HCT116 (cell line): ENCODE measurements around the gene EXOSC7. TPM values are rescaled to one million over a fixed set of nuclear protein-coding genes. Genes with fewer than 3 reads are reported as not detected.

ENCODE experiments used
- ATAC-seq: fragments of 200-7000 bp; cut with Tn5 transposase; 2 replicates; pipeline ENCODE4 v1.9.1; 2020; ENCODE audit warnings: mild to moderate bottlenecking, moderate library complexity
- BruUV-seq: library from RNA; stranded (reverse); fragments of 400-500 nt; replicated peaks from 2 replicates; lab custom pipeline; 2021; lab: Mats Ljungman, UMichigan
- CTCF ChIA-PET: fragments of 300-600 bp; sonication (Branson Sonifier 250); formaldehyde crosslinking; loops from one replicate; lab custom pipeline; 2021; ENCODE audit warnings: antibody characterized with exemption; lab: Charles Lee
- POLR2A ChIA-PET: fragments of 300-600, 350-600 bp; sonication (Branson Sonifier 250); formaldehyde crosslinking; loops from one replicate; lab custom pipeline; 2021; ENCODE audit warnings: antibody characterized with exemption; lab: Charles Lee
- RAD21 ChIA-PET, 2 experiments: fragments of 300-600 bp; sonication (Branson Sonifier 250); formaldehyde crosslinking; loops; one replicate each; lab custom pipeline; 2023; ENCODE audit warnings: low total read pairs in 2 of 2; ENCODE audit not compliant: uncharacterized antibody in 2 of 2, unreplicated experiment in 2 of 2, low non-redundant PET in 1 of 2; lab: Charles Lee
- DNase-seq: peaks from one replicate; pipeline ENCODE4 v3.0.0-alpha.2; 2010; ENCODE audit warnings: low read depth, low spot score
- H2AFZ ChIP-seq: fragments of 200-600 bp; shearing (Covaris generic), sonication (generic); 2 replicates; pipeline ENCODE4 v1.6.1; 2017; ENCODE audit warnings: low read depth, mixed run types, mixed read lengths, antibody characterized with exemption, low read length; ENCODE audit not compliant: poor library complexity, severe bottlenecking
- H3K27ac ChIP-seq: 2 replicates; pipeline ENCODE4 v1.5.1; 2012; ENCODE audit warnings: low read depth, low read length
- H3K27me3 ChIP-seq: fragments of 200-600 bp; sonication (generic); 2 replicates; pipeline ENCODE4 v1.6.1; 2016; ENCODE audit warnings: mixed run types, low read length, mixed read lengths; ENCODE audit not compliant: insufficient read depth
- H3K36me3 ChIP-seq, 2 experiments: fragments of 200-500 bp in 1 of 2; fragments of 200-600 bp in 1 of 2; sonication (Bioruptor generic) in 1 of 2; sonication (generic) in 1 of 2; 2 replicates each; pipeline versions ENCODE4 v1.5.1 to v1.6.1; 2014 to 2016; ENCODE audit warnings: low read length in 2 of 2, inconsistent platforms in 1 of 2, mixed read lengths in 1 of 2, mixed run types in 1 of 2; ENCODE audit not compliant: insufficient read depth in 2 of 2, control insufficient read depth in 1 of 2
- H3K4me1 ChIP-seq, 2 experiments: fragments of 200-600 bp in 1 of 2; sonication (generic) in 1 of 2; 2 replicates each; pipeline versions ENCODE4 v1.5.1 to v1.6.1; 2012 to 2017; ENCODE audit warnings: low read length in 2 of 2, inconsistent platforms in 1 of 2, mild to moderate bottlenecking in 1 of 2, mixed read lengths in 1 of 2, mixed run types in 1 of 2, moderate library complexity in 1 of 2; ENCODE audit not compliant: insufficient read depth in 2 of 2, control insufficient read depth in 1 of 2
- H3K4me2 ChIP-seq: fragments of 200-600 bp; sonication (generic); 2 replicates; pipeline ENCODE4 v1.6.1; 2017; ENCODE audit warnings: mixed run types, low read length, mixed read lengths
- H3K4me3 ChIP-seq, 2 experiments: fragments of 200-600 bp in 1 of 2; sonication (generic) in 1 of 2; replicated peaks in 1 of 2; 2 replicates each; pipeline ENCODE4 v1.5.1; 2011 to 2016; ENCODE audit warnings: low read length in 2 of 2, control low read depth in 1 of 2, low read depth in 1 of 2, mild to moderate bottlenecking in 1 of 2, mixed read lengths in 1 of 2, mixed run types in 1 of 2
- H3K79me2 ChIP-seq: fragments of 200-600 bp; sonication (generic); 2 replicates; pipeline ENCODE4 v1.6.1; 2017; ENCODE audit warnings: mild to moderate bottlenecking, mixed run types, low read length, moderate library complexity, mixed read lengths; ENCODE audit not compliant: insufficient read depth
- H3K9ac ChIP-seq: fragments of 200-600 bp; sonication (generic); 2 replicates; pipeline ENCODE4 v1.6.1; 2016; ENCODE audit warnings: low read length, mixed read lengths
- H3K9me2 ChIP-seq: fragments of 200-600 bp; sonication (generic), shearing (Covaris generic); 2 replicates; pipeline ENCODE4 v1.6.1; 2017; ENCODE audit warnings: mixed run types, mild to moderate bottlenecking, moderate library complexity; ENCODE audit not compliant: insufficient read depth
- H3K9me3 ChIP-seq, 2 experiments: fragments of 200-500 bp in 1 of 2; fragments of 200-600 bp in 1 of 2; sonication (Bioruptor generic) in 1 of 2; sonication (generic) in 1 of 2; 2 replicates each; pipeline ENCODE4 v1.6.1; 2014 to 2017; ENCODE audit warnings: low read length in 2 of 2, mixed read lengths in 2 of 2, inconsistent platforms in 1 of 2, low read depth in 1 of 2, mild to moderate bottlenecking in 1 of 2, mixed run types in 1 of 2, moderate library complexity in 1 of 2; ENCODE audit not compliant: control insufficient read depth in 1 of 2, insufficient read depth in 1 of 2
- H4K20me1 ChIP-seq: fragments of 200-600 bp; sonication (generic), shearing (Covaris generic); 2 replicates; pipeline ENCODE4 v1.6.1; 2017; ENCODE audit warnings: mixed run types, mild to moderate bottlenecking, moderate library complexity; ENCODE audit not compliant: insufficient read depth
- ELF1 ChIP-seq: IDR thresholded peaks from 2 replicates; pipeline ENCODE4 v1.6.1; 2012; ENCODE audit warnings: low read depth, borderline replicate concordance
- EZH2phosphoT487 ChIP-seq: fragments of 200-600 bp; IDR thresholded peaks from 2 replicates; pipeline ENCODE4 v1.6.1; 2018; ENCODE audit warnings: antibody characterized with exemption, borderline replicate concordance
- JUND ChIP-seq: IDR thresholded peaks from 2 replicates; pipeline ENCODE4 v1.6.1; 2012
- POLR2AphosphoS5 ChIP-seq: IDR thresholded peaks from 2 replicates; pipeline ENCODE4 v1.6.1; 2011; ENCODE audit warnings: mild to moderate bottlenecking, low read depth, low read length, moderate library complexity
- RAD21 ChIP-seq: IDR thresholded peaks from 2 replicates; pipeline ENCODE4 v1.6.1; 2012; ENCODE audit warnings: low read depth, mild to moderate bottlenecking
- SRF ChIP-seq: IDR thresholded peaks from 2 replicates; pipeline ENCODE4 v1.6.1; 2012; ENCODE audit warnings: low read depth
- TCF7L2 ChIP-seq: IDR thresholded peaks from 2 replicates; pipeline ENCODE4 v1.7.0; 2011; ENCODE audit warnings: borderline replicate concordance, inconsistent platforms; ENCODE audit not compliant: insufficient read depth, insufficient read length; ENCODE audit errors: extremely low read depth
- ZBTB33 ChIP-seq: IDR thresholded peaks from 2 replicates; pipeline ENCODE4 v1.6.1; 2011; ENCODE audit warnings: mild to moderate bottlenecking, low read length, moderate library complexity; ENCODE audit not compliant: insufficient replicate concordance; ENCODE audit errors: extremely low read depth
- ZFX ChIP-seq: fragments of 450-650 bp; IDR thresholded peaks from 2 replicates; pipeline ENCODE4 v1.6.1; 2017
- intact Hi-C: fragments of 100-400 bp; cut with micrococcal nuclease; formaldehyde crosslinking; loops from 2 replicates; pipeline ENCODE4 v1.10.0; 2022
- total RNA-seq: library from RNA; stranded (reverse); gene quantifications from one replicate; pipeline ENCODE4 v1.2.1, GENCODE V29; 2021; ENCODE audit not compliant: unreplicated experiment
- TF ChIP-seq, protein P1 (sequence below): IDR thresholded peaks from 2 replicates; pipeline ENCODE4 v1.6.1; 2012; ENCODE audit warnings: low read depth

The EXOSC7 gene
- total RNA-seq, 1 experiment from 2014 or later, result 72.6 TPM

- H3K9ac ChIP-seq, result no peak overlapping the region
- no peak overlapping the region for H3K27ac ChIP-seq
- no peaks in the 10 kb centered on the region for H4K20me1 ChIP-seq
- intact Hi-C loops, result no loop called here
- peaks cover 30 to 41% of the 10 kb centered on the region in 2 experiments; a peak in 3 of 4 replicates for H3K36me3 ChIP-seq
- TF ChIP-seq ZFX (no peak), RAD21 (no peak), ELF1 (no peak), POLR2AphosphoS5 (no peak), JUND (no peak), ZBTB33 (no peak), SRF (no peak), EZH2phosphoT487 (no peak), TCF7L2 (no peak)
- TF ChIP-seq, protein P1, sequence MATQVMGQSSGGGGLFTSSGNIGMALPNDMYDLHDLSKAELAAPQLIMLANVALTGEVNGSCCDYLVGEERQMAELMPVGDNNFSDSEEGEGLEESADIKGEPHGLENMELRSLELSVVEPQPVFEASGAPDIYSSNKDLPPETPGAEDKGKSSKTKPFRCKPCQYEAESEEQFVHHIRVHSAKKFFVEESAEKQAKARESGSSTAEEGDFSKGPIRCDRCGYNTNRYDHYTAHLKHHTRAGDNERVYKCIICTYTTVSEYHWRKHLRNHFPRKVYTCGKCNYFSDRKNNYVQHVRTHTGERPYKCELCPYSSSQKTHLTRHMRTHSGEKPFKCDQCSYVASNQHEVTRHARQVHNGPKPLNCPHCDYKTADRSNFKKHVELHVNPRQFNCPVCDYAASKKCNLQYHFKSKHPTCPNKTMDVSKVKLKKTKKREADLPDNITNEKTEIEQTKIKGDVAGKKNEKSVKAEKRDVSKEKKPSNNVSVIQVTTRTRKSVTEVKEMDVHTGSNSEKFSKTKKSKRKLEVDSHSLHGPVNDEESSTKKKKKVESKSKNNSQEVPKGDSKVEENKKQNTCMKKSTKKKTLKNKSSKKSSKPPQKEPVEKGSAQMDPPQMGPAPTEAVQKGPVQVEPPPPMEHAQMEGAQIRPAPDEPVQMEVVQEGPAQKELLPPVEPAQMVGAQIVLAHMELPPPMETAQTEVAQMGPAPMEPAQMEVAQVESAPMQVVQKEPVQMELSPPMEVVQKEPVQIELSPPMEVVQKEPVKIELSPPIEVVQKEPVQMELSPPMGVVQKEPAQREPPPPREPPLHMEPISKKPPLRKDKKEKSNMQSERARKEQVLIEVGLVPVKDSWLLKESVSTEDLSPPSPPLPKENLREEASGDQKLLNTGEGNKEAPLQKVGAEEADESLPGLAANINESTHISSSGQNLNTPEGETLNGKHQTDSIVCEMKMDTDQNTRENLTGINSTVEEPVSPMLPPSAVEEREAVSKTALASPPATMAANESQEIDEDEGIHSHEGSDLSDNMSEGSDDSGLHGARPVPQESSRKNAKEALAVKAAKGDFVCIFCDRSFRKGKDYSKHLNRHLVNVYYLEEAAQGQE, result no peak
- TF ChIP-seq, all 23 proteins: peak for 0
- no TSS peak for BruUV-seq
- ATAC-seq (no peak), DNase-seq (no peak)
- Histone ChIP-seq H3K4me3 (no peak overlapping the region), H3K79me2 (peaks cover 4% of the 10 kb centered on the region), H3K4me1 (no peaks in the 10 kb centered on the region), H3K27me3 (no peaks in the 10 kb centered on the region), H3K4me2 (no peak overlapping the region), H3K9me3 (no peaks in the 10 kb centered on the region), H3K9me2 (no peaks in the 10 kb centered on the region), H2AFZ (no peak overlapping the region)
- CTCF ChIA-PET, result no interaction called here
- POLR2A ChIA-PET, result no interaction called here
- RAD21 ChIA-PET, result no interaction called here
These were observed 27.4 kb downstream of the EXOSC7 start for GRCh38 chr3:45003406-45003805.
